AG09319 (cell line): ENCODE measurements around the gene GRID1.

Experiments used
- DNase-seq: peaks from one replicate; pipeline ENCODE4 v3.0.0-alpha.2; 2010; ENCODE audit warnings: low read depth; ENCODE audit errors: extremely low read depth
- CTCF ChIP-seq: IDR thresholded peaks from 2 replicates; pipeline ENCODE4 v1.5.1; 2011; ENCODE audit warnings: low read depth, mild to moderate bottlenecking, inconsistent platforms, low read length, moderate library complexity

The GRID1 gene

GRCh38 chr10:86075512-86075911 is 291.1 kb downstream of the GRID1 start:
- no peak for TF ChIP-seq CTCF
- no peak for DNase-seq

- no peak for TF ChIP-seq CTCF
- DNase-seq, result no peak
These were observed 292.3 kb downstream of the GRID1 start for GRCh38 chr10:86074294-86074693.

GRCh38 chr10:86073199-86073977 is 293.2 kb downstream of the GRID1 start:
- no peak for TF ChIP-seq CTCF
- DNase-seq, result no peak

GRCh38 chr10:86072413-86072812 is 294.2 kb downstream of the GRID1 start:
- DNase-seq, result no peak
- no peak for TF ChIP-seq CTCF

GRCh38 chr10:86071758-86072157 is 294.8 kb downstream of the GRID1 start:
- TF ChIP-seq CTCF, result no peak
- no peak for DNase-seq

- TF ChIP-seq CTCF, result no peak
- no peak for DNase-seq
These were observed 295.4 kb downstream of the GRID1 start for GRCh38 chr10:86071145-86071544.

GRCh38 chr10:86070278-86070677 is 296.3 kb downstream of the GRID1 start:
- no peak for DNase-seq
- TF ChIP-seq CTCF, result no peak
